Loucy (cell line): ENCODE results near the gene ZNF486.
"Not testable (repeated sequence)": the region's sequence is repeated elsewhere in the genome, so short reads cannot be mapped to it uniquely, and the experiment has no call there.

ENCODE experiments used
- H2AFZ ChIP-seq: fragments of 200-600 bp; sonication (generic); 2 replicates; pipeline ENCODE4 v1.6.0; 2016; ENCODE audit warnings: antibody characterized with exemption, mild to moderate bottlenecking, low read length, moderate library complexity
- H3F3A ChIP-seq: fragments of 200-600 bp; 2 replicates; pipeline ENCODE4 v1.6.0; 2016; ENCODE audit warnings: antibody characterized with exemption, low read depth, mild to moderate bottlenecking
- H3K27me3 ChIP-seq: fragments of 200-600 bp; sonication (generic); 2 replicates; pipeline ENCODE4 v1.6.1; 2014; ENCODE audit warnings: low read length, mild to moderate bottlenecking; ENCODE audit not compliant: insufficient read depth, poor library complexity, severe bottlenecking
- H3K36me3 ChIP-seq: fragments of 200-600 bp; sonication (generic); 2 replicates; pipeline ENCODE4 v1.6.1; 2016; ENCODE audit warnings: low read length; ENCODE audit not compliant: insufficient read depth
- H3K4me1 ChIP-seq: fragments of 200-600 bp; sonication (generic); 2 replicates; pipeline ENCODE4 v1.5.1; 2014; ENCODE audit warnings: low read length, mild to moderate bottlenecking; ENCODE audit not compliant: insufficient read depth, poor library complexity, severe bottlenecking
- H3K4me2 ChIP-seq: fragments of 200-600 bp; sonication (generic); 2 replicates; pipeline ENCODE4 v1.6.0; 2014; ENCODE audit warnings: antibody characterized with exemption, low read length, low read depth, mild to moderate bottlenecking; ENCODE audit not compliant: poor library complexity, severe bottlenecking
- H3K4me3 ChIP-seq: fragments of 200-600 bp; sonication (generic); 2 replicates; pipeline ENCODE4 v1.5.1; 2014; ENCODE audit warnings: low read length, mild to moderate bottlenecking, mixed read lengths; ENCODE audit not compliant: poor library complexity, severe bottlenecking
- H3K79me2 ChIP-seq: fragments of 200-600 bp; sonication (generic); 2 replicates; pipeline ENCODE4 v1.6.1; 2014; ENCODE audit warnings: low read length; ENCODE audit not compliant: insufficient read depth
- H3K9ac ChIP-seq: fragments of 200-600 bp; sonication (generic); 2 replicates; pipeline ENCODE4 v1.6.0; 2014; ENCODE audit warnings: mild to moderate bottlenecking, low read depth, low read length, moderate library complexity; ENCODE audit not compliant: poor library complexity, severe bottlenecking
- H3K9me2 ChIP-seq: fragments of 200-600 bp; sonication (generic); replicated peaks from 2 replicates; pipeline ENCODE4 v1.6.1; 2016; ENCODE audit warnings: low read depth, low read length, mixed read lengths
- H3K9me3 ChIP-seq: fragments of 200-600 bp; sonication (generic); 2 replicates; pipeline ENCODE4 v1.6.1; 2014; ENCODE audit warnings: mild to moderate bottlenecking, antibody characterized with exemption, low read length, low read depth; ENCODE audit not compliant: insufficient read depth
- H4K20me1 ChIP-seq: fragments of 200-600 bp; sonication (generic); 2 replicates; pipeline ENCODE4 v1.6.0; 2014; ENCODE audit warnings: antibody characterized with exemption, low read length, mild to moderate bottlenecking; ENCODE audit not compliant: insufficient read depth, poor library complexity, severe bottlenecking
- EZH2phosphoT487 ChIP-seq: fragments of 200-600 bp; IDR thresholded peaks from 2 replicates; pipeline ENCODE4 v1.6.1; 2018; ENCODE audit warnings: antibody characterized with exemption, mild to moderate bottlenecking, moderate library complexity, borderline replicate concordance
- TF ChIP-seq, protein P1 (sequence below): fragments of 200-600 bp; sonication (generic); conservative IDR thresholded peaks from 2 replicates; pipeline ENCODE4 v1.5.1; 2014; ENCODE audit warnings: mild to moderate bottlenecking, antibody characterized with exemption, low read length

ZNF486 gene

DNA sequence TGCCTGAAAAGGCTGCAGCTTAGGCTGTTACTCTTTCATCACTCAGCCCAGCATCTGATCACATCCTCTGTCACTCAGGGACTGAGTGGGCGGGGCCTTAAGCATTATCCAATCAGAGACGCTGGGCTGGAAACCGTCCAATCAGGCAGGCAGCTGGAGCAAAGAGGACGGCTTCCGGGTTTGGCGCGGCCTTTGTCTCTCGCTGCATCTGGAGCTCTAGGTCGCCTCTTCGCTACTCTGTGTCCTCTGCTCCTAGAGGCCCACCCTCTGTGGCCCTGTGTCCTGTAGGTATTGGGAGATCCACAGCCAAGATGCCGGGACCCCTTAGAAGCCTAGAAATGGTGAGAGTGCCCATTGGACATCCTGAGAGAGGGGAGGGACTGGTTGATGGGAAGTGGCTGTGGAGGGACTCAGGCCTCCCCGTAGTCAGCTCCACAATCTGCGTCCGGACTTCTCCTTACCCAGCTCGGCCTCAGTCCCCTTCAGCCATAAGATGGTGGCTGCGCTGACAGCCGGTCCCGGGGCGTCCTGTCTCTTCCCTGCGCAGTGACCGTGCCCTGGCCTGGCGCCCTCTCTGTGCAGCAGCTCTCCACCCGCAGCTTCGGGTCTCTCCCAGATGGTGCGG lies at the start of gene ZNF486:
ZNF486 (plus strand) TSS at position 195 of the 625 bp plus-strand sequence; CDS start at position 312, 117 bp downstream.
- H2AFZ ChIP-seq = no peak within 1 kb of the TSS
- peak within 1 kb of the TSS; percentile 81 for H3K9ac ChIP-seq
- H3K9me3 ChIP-seq = no peaks in the 10 kb centered on the region
- no peaks in the 10 kb centered on the region; the same call in 1 of the 2 replicates for H3F3A ChIP-seq
- peaks cover 27% of the 10 kb centered on the region for H3K4me1 ChIP-seq
- no peaks in the 10 kb centered on the region for H3K27me3 ChIP-seq
- H3K4me3 ChIP-seq = peak within 1 kb of the TSS; percentile 79
- no peaks in the 10 kb centered on the region for H4K20me1 ChIP-seq
- peak within 1 kb of the TSS; percentile 70 for H3K4me2 ChIP-seq
- H3K9me2 ChIP-seq = no peaks in the 10 kb centered on the region
- peaks cover 50% of the 10 kb centered on the region for H3K79me2 ChIP-seq
- H3K36me3 ChIP-seq = no peaks in the 10 kb centered on the region
- no peak for TF ChIP-seq EZH2phosphoT487
- TF ChIP-seq, protein P1, sequence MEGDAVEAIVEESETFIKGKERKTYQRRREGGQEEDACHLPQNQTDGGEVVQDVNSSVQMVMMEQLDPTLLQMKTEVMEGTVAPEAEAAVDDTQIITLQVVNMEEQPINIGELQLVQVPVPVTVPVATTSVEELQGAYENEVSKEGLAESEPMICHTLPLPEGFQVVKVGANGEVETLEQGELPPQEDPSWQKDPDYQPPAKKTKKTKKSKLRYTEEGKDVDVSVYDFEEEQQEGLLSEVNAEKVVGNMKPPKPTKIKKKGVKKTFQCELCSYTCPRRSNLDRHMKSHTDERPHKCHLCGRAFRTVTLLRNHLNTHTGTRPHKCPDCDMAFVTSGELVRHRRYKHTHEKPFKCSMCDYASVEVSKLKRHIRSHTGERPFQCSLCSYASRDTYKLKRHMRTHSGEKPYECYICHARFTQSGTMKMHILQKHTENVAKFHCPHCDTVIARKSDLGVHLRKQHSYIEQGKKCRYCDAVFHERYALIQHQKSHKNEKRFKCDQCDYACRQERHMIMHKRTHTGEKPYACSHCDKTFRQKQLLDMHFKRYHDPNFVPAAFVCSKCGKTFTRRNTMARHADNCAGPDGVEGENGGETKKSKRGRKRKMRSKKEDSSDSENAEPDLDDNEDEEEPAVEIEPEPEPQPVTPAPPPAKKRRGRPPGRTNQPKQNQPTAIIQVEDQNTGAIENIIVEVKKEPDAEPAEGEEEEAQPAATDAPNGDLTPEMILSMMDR = no peak

GRCh38 chr19:20118064-20118839 lies 48.8 kb upstream of the ZNF486 start:
- not testable (repeated sequence) for H3K4me1 ChIP-seq, H3K4me3 ChIP-seq, H2AFZ ChIP-seq, H4K20me1 ChIP-seq, H3K4me2 ChIP-seq, H3K9ac ChIP-seq, H3K79me2 ChIP-seq, H3K9me2 ChIP-seq, H3K27me3 ChIP-seq, H3F3A ChIP-seq
- Histone ChIP-seq H3K36me3 (peaks cover 59% of the 10 kb centered on the region), H3K9me3 (peaks cover 57% of the 10 kb centered on the region)

- no peaks in the 10 kb centered on the region for H3K9me2 ChIP-seq
- H3K4me1 ChIP-seq = no peaks in the 10 kb centered on the region
- H3F3A ChIP-seq = no peaks in the 10 kb centered on the region
- H2AFZ ChIP-seq = no peak overlapping the region
- H4K20me1 ChIP-seq = no peaks in the 10 kb centered on the region
- TF ChIP-seq, protein P1 = no peak
- no peak for TF ChIP-seq EZH2phosphoT487
- H3K27me3 ChIP-seq = peaks cover 3% of the 10 kb centered on the region
- no peak overlapping the region for H3K9ac ChIP-seq
- no peaks in the 10 kb centered on the region for H3K79me2 ChIP-seq
- H3K4me3 ChIP-seq = no peak overlapping the region
- no peak overlapping the region for H3K4me2 ChIP-seq
- H3K36me3 ChIP-seq = peaks cover 24% of the 10 kb centered on the region
- peaks cover 19% of the 10 kb centered on the region for H3K9me3 ChIP-seq
These were observed 42.1 kb upstream of the ZNF486 start for GRCh38 chr19:20124879-20125278.

DNA sequence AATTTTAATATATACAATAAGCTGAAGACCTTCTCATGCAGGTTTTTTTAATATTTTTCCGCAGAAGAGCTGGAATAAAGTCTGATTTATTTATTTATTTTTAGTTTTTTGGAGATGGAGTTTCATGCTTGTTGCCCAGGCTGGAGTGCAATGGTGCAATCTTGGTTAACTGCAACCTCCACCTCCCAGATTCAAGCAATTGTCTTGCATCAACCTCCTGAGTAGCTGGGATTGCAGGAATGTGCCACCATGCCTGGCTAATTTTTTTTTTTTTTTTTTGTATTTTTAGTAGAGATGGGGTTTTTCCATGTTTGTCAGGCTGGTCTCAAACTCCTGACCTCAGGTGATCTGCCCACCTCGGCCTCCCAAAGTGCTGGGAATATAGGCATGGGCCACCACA lies 34.1 kb upstream of the ZNF486 start:
- H3K4me3 ChIP-seq, H3K4me2 ChIP-seq, H4K20me1 ChIP-seq, H3K4me1 ChIP-seq, H3K9me3 ChIP-seq, H3K36me3 ChIP-seq, H3K79me2 ChIP-seq, H3F3A ChIP-seq, H2AFZ ChIP-seq, H3K9me2 ChIP-seq, H3K9ac ChIP-seq, H3K27me3 ChIP-seq: not testable (repeated sequence)

DNA sequence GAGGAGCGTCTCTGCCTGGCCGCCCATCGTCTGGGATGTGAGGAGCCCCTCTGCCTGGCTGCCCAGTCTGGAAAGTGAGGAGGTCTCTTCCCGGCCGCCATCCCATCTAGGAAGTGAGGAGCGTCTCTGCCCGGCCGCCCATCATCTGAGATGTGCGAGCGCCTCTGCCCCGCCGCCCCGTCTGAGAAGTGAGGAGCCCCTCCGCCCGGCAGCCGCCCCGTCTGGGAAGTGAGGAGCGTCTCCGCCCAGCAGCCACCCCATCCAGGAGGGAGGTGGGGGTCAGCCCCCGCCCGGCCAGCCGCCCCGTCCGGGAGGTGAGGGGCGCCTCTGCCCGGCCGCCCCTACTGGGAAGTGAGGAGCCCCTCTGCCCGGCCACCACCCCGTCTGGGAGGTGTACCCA lies 29.3 kb upstream of the ZNF486 start:
- not testable (repeated sequence) for H4K20me1 ChIP-seq, H3K79me2 ChIP-seq, H2AFZ ChIP-seq

More for the DNA sequence above, 29.3 kb upstream of the ZNF486 start:
- not testable (repeated sequence) for H3K4me1 ChIP-seq, H3K27me3 ChIP-seq, H3K4me3 ChIP-seq, H3K9me3 ChIP-seq, H3F3A ChIP-seq, H3K9me2 ChIP-seq, H3K36me3 ChIP-seq, H3K9ac ChIP-seq, H3K4me2 ChIP-seq
